GM12801 (cell line): ENCODE measurements around the gene AFF4.

Source experiments
- CTCF ChIP-seq: IDR thresholded peaks from one replicate; pipeline ENCODE4 v1.5.1; 2011; ENCODE audit warnings: control low read depth; ENCODE audit not compliant: insufficient read length; ENCODE audit errors: extremely low read depth

The AFF4 gene

GRCh38 chr5:132901730-132902129 is 61.7 kb downstream of the AFF4 start:
- no peak for TF ChIP-seq CTCF

- TF ChIP-seq CTCF, result no peak
Measured at GRCh38 chr5:132901036-132901435, 62.4 kb downstream of the AFF4 start.

GRCh38 chr5:132898094-132898493 is 65.3 kb downstream of the AFF4 start:
- TF ChIP-seq CTCF, result no peak

- no peak for TF ChIP-seq CTCF
Measured at GRCh38 chr5:132896685-132897084, 66.7 kb downstream of the AFF4 start.

- TF ChIP-seq CTCF, result no peak
Measured at GRCh38 chr5:132895719-132896305, 67.6 kb downstream of the AFF4 start.

- no peak for TF ChIP-seq CTCF
Measured at GRCh38 chr5:132890817-132891216, 72.6 kb downstream of the AFF4 start.

- TF ChIP-seq CTCF, result no peak
Measured at GRCh38 chr5:132889501-132889900, 73.9 kb downstream of the AFF4 start.

GRCh38 chr5:132887283-132887682 is 76.2 kb downstream of the AFF4 start:
- no peak for TF ChIP-seq CTCF
